ENCODE data around the gene SDK2. TPM values are rescaled to one million over a fixed set of nuclear protein-coding genes. Genes with fewer than 3 reads are reported as not detected.

The SDK2 gene
- total and polyA plus RNA-seq, 9 of the 15 experiments (the other 6 are each of a cell fraction or from before 2014, with no cell fraction given), result 0.04 TPM; not detected in 8

DNA sequence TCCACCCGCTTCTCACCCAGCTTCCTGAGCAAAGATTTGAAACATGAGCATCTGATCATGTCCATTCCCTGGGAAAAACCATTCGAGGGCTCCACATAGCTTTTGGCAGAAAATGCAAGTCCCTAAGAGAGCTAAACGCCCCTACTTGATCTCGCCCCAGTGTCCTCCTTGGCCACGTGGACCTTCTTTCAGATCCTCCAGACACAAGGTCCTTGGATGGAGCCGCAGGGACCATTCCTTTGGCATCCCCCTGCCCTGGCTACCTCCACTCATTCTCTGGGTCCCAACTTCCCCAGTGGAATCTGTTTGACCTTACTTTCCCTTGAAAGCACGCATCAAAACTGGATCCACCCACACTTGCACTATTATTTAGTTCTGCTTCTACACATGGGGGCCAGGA, 146.5 kb downstream of the SDK2 start:
- H3K4me3 ChIP-seq, result no peak overlapping the region
- FAIRE-seq (no peak), DNase-seq (ENCODE audit: extremely low read depth in 1 of 4, low spot score in 3 of 4) (no peak), ATAC-seq (no peak)
- H3K4me1 ChIP-seq (replicated peaks in 1 of 2; ENCODE audit: control insufficient read depth in 2 of 2, insufficient read depth in 2 of 2, low read length in 2 of 2), result no peaks in the 10 kb centered on the region
- H4K20me1 ChIP-seq (replicated peaks; ENCODE audit: control insufficient read depth, insufficient read depth, low read length), result no peaks in the 10 kb centered on the region
- no peaks in the 10 kb centered on the region for H3K79me2 ChIP-seq (ENCODE audit: control insufficient read depth, insufficient read depth, low read length)
- H2AFZ ChIP-seq (ENCODE audit: low read depth, low read length), result no peak overlapping the region
- no peaks in the 10 kb centered on the region for H3K9me1 ChIP-seq (ENCODE audit: control insufficient read depth, insufficient read depth, low read length)
- in situ Hi-C loops (cut with MboI) (no loop called here), intact Hi-C loops (cut with micrococcal nuclease) (no loop called here)
- 3% methylated on average over 7 of the region's 7 CpGs for WGBS (ENCODE audit: insufficient coverage, low coverage, missing lambda C conversion rate)
- no peak overlapping the region for H3K9ac ChIP-seq (ENCODE audit: insufficient read depth in 1 of 2, low read depth in 2 of 2, low read length in 2 of 2)
- no peaks in the 10 kb centered on the region for H3K9me3 ChIP-seq (replicated peaks; ENCODE audit: control insufficient read depth, insufficient read depth, low read depth, low read length)
- TF ChIP-seq MIER1 (IDR thresholded peaks at IDR 0.05; ENCODE audit: low read depth), result no peak
- H3K27ac ChIP-seq (ENCODE audit: extremely low read depth, low read depth, low read length), result no peak overlapping the region
- peaks cover 5 to 39% of the 10 kb centered on the region in 2 experiments; a peak in 3 of 5 replicates for H3K27me3 ChIP-seq (ENCODE audit: control insufficient read depth in 2 of 2, insufficient read depth in 2 of 2, low read length in 2 of 2)
- ChIA-PET CTCF (ENCODE audit: low intra/inter-chr PET ratio) (no interaction called here), POLR2A (interaction anchor here (0.9 kb wide), 1 partner anchor 11 kb away, joined by 4 read pairs; no protein-coding TSS in a partner anchor)
- H3K36me3 ChIP-seq (ENCODE audit: control insufficient read depth, insufficient read depth, low read length), result no peaks in the 10 kb centered on the region
- no TSS peak for BruUV-seq (replicated peaks)
- no peak overlapping the region for H3K4me2 ChIP-seq (ENCODE audit: insufficient read depth, low read length)

GRCh38 chr17:73496232-73496631, 148.0 kb downstream of the SDK2 start:
- no TSS peak for BruUV-seq (replicated peaks)
- intact Hi-C loops (cut with micrococcal nuclease), result no loop called here
- Histone ChIP-seq H3K4me3 (no peak overlapping the region), H4K20me1 (replicated peaks; ENCODE audit: control insufficient read depth, insufficient read depth, low read length) (no peaks in the 10 kb centered on the region), H3K79me2 (ENCODE audit: control insufficient read depth, insufficient read depth, low read length) (no peaks in the 10 kb centered on the region), H3K27me3 (ENCODE audit: control insufficient read depth in 2 of 2, insufficient read depth in 2 of 2, low read length in 2 of 2) (peaks cover 5 to 54% of the 10 kb centered on the region in 2 experiments; a peak in 3 of 5 replicates), H3K4me2 (ENCODE audit: insufficient read depth, low read length) (no peak overlapping the region), H3K4me1 (replicated peaks in 1 of 2; ENCODE audit: control insufficient read depth in 2 of 2, insufficient read depth in 2 of 2, low read length in 2 of 2) (no peaks in the 10 kb centered on the region), H3K9me3 (replicated peaks; ENCODE audit: control insufficient read depth, insufficient read depth, low read depth, low read length) (no peaks in the 10 kb centered on the region), H2AFZ (ENCODE audit: low read depth, low read length) (no peak overlapping the region), H3K9me1 (ENCODE audit: control insufficient read depth, insufficient read depth, low read length) (no peaks in the 10 kb centered on the region), H3K27ac (ENCODE audit: extremely low read depth, low read depth, low read length) (no peak overlapping the region), H3K9ac (ENCODE audit: insufficient read depth in 1 of 2, low read depth in 2 of 2, low read length in 2 of 2) (no peak overlapping the region), H3K36me3 (ENCODE audit: control insufficient read depth, insufficient read depth, low read length) (no peaks in the 10 kb centered on the region)
- FAIRE-seq (no peak), ATAC-seq (no peak), DNase-seq (ENCODE audit: extremely low read depth in 1 of 4, low spot score in 3 of 4) (no peak)
- in situ Hi-C loops (cut with MboI), result no loop called here
- WGBS (ENCODE audit: insufficient coverage, low coverage, missing lambda C conversion rate), result 1% methylated on average over 13 of the region's 13 CpGs
- ChIA-PET CTCF (ENCODE audit: low intra/inter-chr PET ratio) (no interaction called here), POLR2A (no interaction called here)
- no peak for TF ChIP-seq PHF8 (IDR thresholded peaks at IDR 0.05; ENCODE audit: borderline replicate concordance, low read length)
- TF ChIP-seq FOS (IDR thresholded peaks at IDR 0.05; ENCODE audit: extremely low read depth, insufficient read length), result no peak
- no peak for TF ChIP-seq ZNF212 (CRISPR knock-in tag; IDR thresholded peaks at IDR 0.05)
- TF ChIP-seq HMG20A (CRISPR knock-in tag; conservative IDR thresholded peaks at IDR 0.05), result no peak
- no peak for TF ChIP-seq ELK1 (CRISPR knock-in tag; IDR thresholded peaks at IDR 0.05)
- no peak for TF ChIP-seq PRDM10 (IDR thresholded peaks at IDR 0.05; ENCODE audit: partially characterized antibody)
- TF ChIP-seq HOXB6 (CRISPR knock-in tag; IDR thresholded peaks at IDR 0.05; ENCODE audit: borderline replicate concordance), result no peak
- no peak for TF ChIP-seq CHD1 (IDR thresholded peaks at IDR 0.05; ENCODE audit: low read length)
- no peak for TF ChIP-seq ZNF12 (CRISPR knock-in tag; IDR thresholded peaks at IDR 0.05)
- no peak for TF ChIP-seq CHCHD3 (CRISPR knock-in tag; IDR thresholded peaks at IDR 0.05)
- no peak for TF ChIP-seq PTTG1 (tag; IDR thresholded peaks at IDR 0.05; ENCODE audit: low read depth)
- no peak for TF ChIP-seq TAF1 (IDR thresholded peaks at IDR 0.05; ENCODE audit: control insufficient read depth, extremely low read depth, insufficient read depth, low read length, severe bottlenecking)

All from K562 (cell line).